ENCODE measurements around the gene GRB14.

GRB14 gene

GRCh38 chr2:164538240-164538866, 82.9 kb downstream of the GRB14 start:
- H3K4me3 ChIP-seq (ENCODE audit: low read depth, low read length): no peak overlapping the region
- peak; percentile 23 for DNase-seq (ENCODE audit: low read depth)
- peak; percentile 77 for TF ChIP-seq CTCF (IDR thresholded peaks at IDR 0.05; ENCODE audit: low read depth, low read length, missing control alignments)
- in situ Hi-C loops (cut with HindIII; ENCODE audit: low sequenced_read_pairs): no loop called here

GRCh38 chr2:164535280-164536025, 85.8 kb downstream of the GRB14 start:
- no peak for TF ChIP-seq CTCF (IDR thresholded peaks at IDR 0.05; ENCODE audit: low read depth, low read length, missing control alignments)
- no peak overlapping the region for H3K4me3 ChIP-seq (ENCODE audit: low read depth, low read length)
- in situ Hi-C loops (cut with HindIII; ENCODE audit: low sequenced_read_pairs): no loop called here
- no peak for DNase-seq (ENCODE audit: low read depth)

DNA sequence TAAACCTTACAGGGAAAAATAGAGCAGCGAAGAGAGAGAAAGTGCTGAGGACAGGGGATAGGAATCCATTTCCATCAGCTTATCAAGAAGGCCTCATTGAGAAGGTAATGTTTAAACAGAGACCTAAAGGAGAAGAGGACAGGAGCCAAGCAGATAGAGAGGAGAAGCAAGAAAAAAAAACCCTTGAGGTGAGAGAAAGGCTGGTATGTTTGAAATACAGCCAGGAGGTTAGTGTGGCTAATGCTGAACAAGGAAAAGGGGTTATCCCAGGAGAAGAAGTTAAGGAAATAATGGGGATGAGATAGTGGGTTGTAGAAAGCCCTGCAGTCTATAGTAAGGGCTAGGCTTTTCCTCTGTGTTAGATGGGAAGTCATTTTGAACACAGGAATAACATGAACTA, 90.8 kb downstream of the GRB14 start:
- no peak for DNase-seq (ENCODE audit: low read depth)
- in situ Hi-C loops (cut with HindIII; ENCODE audit: low sequenced_read_pairs): no loop called here
- no peak for TF ChIP-seq CTCF (IDR thresholded peaks at IDR 0.05; ENCODE audit: low read depth, low read length, missing control alignments)
- H3K4me3 ChIP-seq (ENCODE audit: low read depth, low read length): no peak overlapping the region

GRCh38 chr2:164523726-164524125, 97.6 kb downstream of the GRB14 start:
- TF ChIP-seq CTCF (IDR thresholded peaks at IDR 0.05; ENCODE audit: low read depth, low read length, missing control alignments): no peak
- in situ Hi-C loops (cut with HindIII; ENCODE audit: low sequenced_read_pairs): no loop called here
- DNase-seq (ENCODE audit: low read depth): no peak
- no peak overlapping the region for H3K4me3 ChIP-seq (ENCODE audit: low read depth, low read length)

DNA sequence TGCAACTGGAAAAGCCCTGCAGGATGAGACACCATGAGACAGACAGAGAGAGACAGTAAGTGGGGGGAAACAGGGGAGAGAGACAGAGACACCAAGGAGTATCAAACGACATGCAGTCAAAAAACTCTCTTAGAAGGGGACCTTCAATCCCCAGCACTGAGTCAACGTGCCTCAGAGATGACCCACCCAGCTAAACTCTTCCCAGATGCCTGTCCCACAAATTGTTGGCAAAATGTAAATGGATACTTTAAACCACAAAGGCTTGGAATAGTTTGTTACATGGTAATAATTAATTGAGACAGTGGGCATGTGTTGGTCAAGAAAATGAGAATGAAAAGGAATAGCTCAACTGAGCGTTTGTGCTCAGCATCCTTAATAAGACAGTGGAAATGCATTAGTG, 98.3 kb downstream of the GRB14 start:
- H3K4me3 ChIP-seq (ENCODE audit: low read depth, low read length): no peak overlapping the region
- in situ Hi-C loops (cut with HindIII; ENCODE audit: low sequenced_read_pairs): no loop called here
- DNase-seq (ENCODE audit: low read depth): peak; percentile 5
- no peak for TF ChIP-seq CTCF (IDR thresholded peaks at IDR 0.05; ENCODE audit: low read depth, low read length, missing control alignments)

GRCh38 chr2:164522561-164522981, 98.7 kb downstream of the GRB14 start:
- no peak for TF ChIP-seq CTCF (IDR thresholded peaks at IDR 0.05; ENCODE audit: low read depth, low read length, missing control alignments)
- no peak for DNase-seq (ENCODE audit: low read depth)
- in situ Hi-C loops (cut with HindIII; ENCODE audit: low sequenced_read_pairs): no loop called here
- H3K4me3 ChIP-seq (ENCODE audit: low read depth, low read length): no peak overlapping the region
